ENCODE measurements around the gene CDCP2.

The CDCP2 gene

DNA sequence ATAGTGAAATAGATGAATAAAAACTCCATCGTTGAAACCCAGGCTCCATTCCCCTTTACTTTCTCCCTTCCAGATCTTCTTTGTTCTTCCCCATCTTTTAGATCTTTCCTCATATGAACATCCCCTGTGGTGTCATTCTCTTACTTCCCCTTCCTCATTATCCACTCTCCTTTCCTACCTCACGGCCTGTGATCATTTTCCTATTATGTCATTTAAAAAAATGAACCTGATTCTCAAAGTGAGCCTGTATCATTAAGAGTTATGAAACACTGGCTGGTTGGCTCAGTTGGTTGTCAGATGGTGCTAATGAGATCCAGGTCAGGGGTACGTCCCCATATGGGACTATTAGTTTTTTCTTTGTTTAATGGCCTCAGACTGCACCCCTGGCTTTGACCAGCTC lies 61.1 kb downstream of the CDCP2 start:
- DNase-seq (ENCODE audit: low spot score) = no peak

DNA sequence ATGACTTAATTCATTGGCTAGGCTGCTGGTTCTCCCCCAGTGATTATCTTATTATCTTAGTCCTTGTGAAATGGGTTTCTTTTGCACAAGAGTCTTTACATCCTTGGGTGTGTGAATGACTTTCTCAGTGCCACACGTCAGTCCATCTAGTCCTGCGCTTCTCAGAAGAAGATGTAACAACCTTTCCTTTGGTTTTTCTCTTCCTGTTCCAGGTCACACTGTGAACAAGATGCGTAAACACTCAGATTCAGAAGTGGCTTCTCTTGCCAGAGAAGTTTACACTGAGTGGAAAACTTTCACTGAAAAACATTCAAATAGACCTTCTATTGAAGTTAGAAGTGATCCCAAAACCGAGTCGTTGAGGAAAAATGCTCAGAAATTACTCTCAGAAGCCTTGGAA lies 64.4 kb downstream of the CDCP2 start:
- no peak for DNase-seq (ENCODE audit: low spot score)

DNA sequence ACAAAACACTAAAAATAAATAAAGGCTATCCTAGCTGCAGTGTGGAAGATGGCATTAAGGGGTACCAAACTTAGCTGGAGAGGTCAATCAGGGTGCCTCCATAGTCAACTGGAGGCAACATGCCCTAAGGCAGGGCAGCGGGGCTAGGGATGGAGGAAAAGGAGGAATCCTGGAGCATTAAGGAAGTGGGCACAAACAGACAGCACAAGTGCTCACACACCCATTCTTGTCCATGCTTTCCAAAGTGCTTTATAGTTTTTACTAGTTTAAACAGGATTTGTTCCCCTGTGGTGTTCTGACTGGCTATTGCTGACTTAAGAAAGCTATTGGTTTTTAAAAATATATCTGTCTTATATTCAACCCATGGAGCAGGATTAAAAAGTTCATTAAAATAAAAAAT lies 66.0 kb downstream of the CDCP2 start:
- no peak for DNase-seq (ENCODE audit: low spot score)

GRCh38 chr1:54084794-54085193 lies 68.0 kb downstream of the CDCP2 start:
- no peak for DNase-seq (ENCODE audit: low spot score)

Measured in pons (tissue), 1 donor.